Ishikawa (cell line): ENCODE results near the gene CALCR.
A peak's percentile ranks its signal among the peaks of the same experiment; 100 is the strongest.

Experiments
- CEBPB ChIP-seq: IDR thresholded peaks from 2 replicates; pipeline ENCODE4 v1.6.1; 2012
- CREB1 ChIP-seq: IDR thresholded peaks from 2 replicates; pipeline ENCODE4 v1.6.1; 2012; ENCODE audit warnings: low read depth
- EGR1 ChIP-seq: IDR thresholded peaks from 2 replicates; pipeline ENCODE4 v1.6.1; 2012
- EP300 ChIP-seq: IDR thresholded peaks from 2 replicates; pipeline ENCODE4 v1.6.1; 2012; ENCODE audit warnings: borderline replicate concordance
- FOXM1 ChIP-seq: IDR thresholded peaks from 2 replicates; pipeline ENCODE4 v1.6.1; 2012; ENCODE audit warnings: low read depth, borderline replicate concordance
- MAX ChIP-seq: IDR thresholded peaks from 2 replicates; pipeline ENCODE4 v1.6.1; 2012
- NFIC ChIP-seq: IDR thresholded peaks from 2 replicates; pipeline ENCODE4 v1.6.1; 2012
- RAD21 ChIP-seq: IDR thresholded peaks from 2 replicates; pipeline ENCODE4 v1.6.1; 2012; ENCODE audit warnings: low read depth
- TAF1 ChIP-seq: IDR thresholded peaks from 2 replicates; pipeline ENCODE4 v1.6.1; 2012; ENCODE audit warnings: low read depth, mild to moderate bottlenecking
- TCF12 ChIP-seq: IDR thresholded peaks from 2 replicates; pipeline ENCODE4 v1.6.1; 2012; ENCODE audit warnings: low read depth
- TEAD4 ChIP-seq: IDR thresholded peaks from 2 replicates; pipeline ENCODE4 v1.6.1; 2012
- USF1 ChIP-seq: IDR thresholded peaks from 2 replicates; pipeline ENCODE4 v1.6.1; 2012
- YY1 ChIP-seq: IDR thresholded peaks from 2 replicates; pipeline ENCODE4 v1.6.1; 2012; ENCODE audit warnings: low read depth
- ZBTB7A ChIP-seq: IDR thresholded peaks from 2 replicates; pipeline ENCODE4 v1.6.1; 2012; ENCODE audit warnings: low read depth
- TF ChIP-seq, protein P1 (sequence below): IDR thresholded peaks from 2 replicates; pipeline ENCODE4 v1.6.1; 2012; ENCODE audit warnings: low read depth, mild to moderate bottlenecking

Gene CALCR

GRCh38 chr7:93551931-93552330 is 22.6 kb downstream of the CALCR start:
- no peak for TF ChIP-seq EGR1
- TF ChIP-seq EP300 = no peak
- TF ChIP-seq MAX = no peak
- TF ChIP-seq RAD21 = no peak
- TF ChIP-seq TEAD4 = no peak
- no peak for TF ChIP-seq ZBTB7A
- TF ChIP-seq TAF1 = no peak
- no peak for TF ChIP-seq CEBPB
- TF ChIP-seq, protein P1, sequence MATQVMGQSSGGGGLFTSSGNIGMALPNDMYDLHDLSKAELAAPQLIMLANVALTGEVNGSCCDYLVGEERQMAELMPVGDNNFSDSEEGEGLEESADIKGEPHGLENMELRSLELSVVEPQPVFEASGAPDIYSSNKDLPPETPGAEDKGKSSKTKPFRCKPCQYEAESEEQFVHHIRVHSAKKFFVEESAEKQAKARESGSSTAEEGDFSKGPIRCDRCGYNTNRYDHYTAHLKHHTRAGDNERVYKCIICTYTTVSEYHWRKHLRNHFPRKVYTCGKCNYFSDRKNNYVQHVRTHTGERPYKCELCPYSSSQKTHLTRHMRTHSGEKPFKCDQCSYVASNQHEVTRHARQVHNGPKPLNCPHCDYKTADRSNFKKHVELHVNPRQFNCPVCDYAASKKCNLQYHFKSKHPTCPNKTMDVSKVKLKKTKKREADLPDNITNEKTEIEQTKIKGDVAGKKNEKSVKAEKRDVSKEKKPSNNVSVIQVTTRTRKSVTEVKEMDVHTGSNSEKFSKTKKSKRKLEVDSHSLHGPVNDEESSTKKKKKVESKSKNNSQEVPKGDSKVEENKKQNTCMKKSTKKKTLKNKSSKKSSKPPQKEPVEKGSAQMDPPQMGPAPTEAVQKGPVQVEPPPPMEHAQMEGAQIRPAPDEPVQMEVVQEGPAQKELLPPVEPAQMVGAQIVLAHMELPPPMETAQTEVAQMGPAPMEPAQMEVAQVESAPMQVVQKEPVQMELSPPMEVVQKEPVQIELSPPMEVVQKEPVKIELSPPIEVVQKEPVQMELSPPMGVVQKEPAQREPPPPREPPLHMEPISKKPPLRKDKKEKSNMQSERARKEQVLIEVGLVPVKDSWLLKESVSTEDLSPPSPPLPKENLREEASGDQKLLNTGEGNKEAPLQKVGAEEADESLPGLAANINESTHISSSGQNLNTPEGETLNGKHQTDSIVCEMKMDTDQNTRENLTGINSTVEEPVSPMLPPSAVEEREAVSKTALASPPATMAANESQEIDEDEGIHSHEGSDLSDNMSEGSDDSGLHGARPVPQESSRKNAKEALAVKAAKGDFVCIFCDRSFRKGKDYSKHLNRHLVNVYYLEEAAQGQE = no peak
- no peak for TF ChIP-seq YY1
- no peak for TF ChIP-seq USF1
- no peak for TF ChIP-seq FOXM1
- TF ChIP-seq CREB1 = no peak
- no peak for TF ChIP-seq TCF12

GRCh38 chr7:93551063-93551895 is 23.2 kb downstream of the CALCR start:
- TF ChIP-seq NFIC (no peak), TEAD4 (no peak), EP300 (no peak), RAD21 (peak; percentile 65)
- TF ChIP-seq, protein P1 = no peak

GRCh38 chr7:93547716-93548115 is 26.8 kb downstream of the CALCR start:
- TF ChIP-seq TEAD4 (no peak), YY1 (no peak), CEBPB (no peak), EGR1 (no peak), MAX (no peak), EP300 (no peak), TCF12 (no peak), FOXM1 (no peak)

GRCh38 chr7:93544691-93545090 is 29.8 kb downstream of the CALCR start:
- TF ChIP-seq TCF12 (no peak), FOXM1 (no peak), EP300 (no peak), ZBTB7A (no peak), RAD21 (no peak), YY1 (no peak), CEBPB (no peak), CREB1 (no peak), TAF1 (no peak), MAX (no peak), EGR1 (no peak), USF1 (no peak), NFIC (no peak), TEAD4 (no peak)
- TF ChIP-seq, protein P1 = no peak
